Left ventricle myocardium inferior (tissue), 1 donor: ENCODE data around the gene MYG1. TPM values are rescaled to one million over a fixed set of nuclear protein-coding genes. Genes with fewer than 3 reads are reported as not detected.
A peak's percentile ranks its signal among the peaks of the same experiment; 100 is the strongest.

Source experiments
- DNase-seq: peaks from one replicate; pipeline ENCODE4 v3.0.0-alpha.2; 2020
- H3K27ac ChIP-seq: fragments of 200-600 bp; replicated peaks from 2 replicates; pipeline ENCODE4 v1.8.0; 2021
- H3K27me3 ChIP-seq: fragments of 200-600 bp; 2 replicates; pipeline ENCODE4 v1.8.0; 2021; ENCODE audit warnings: low read depth
- H3K36me3 ChIP-seq: fragments of 200-600 bp; 2 replicates; pipeline ENCODE4 v1.8.0; 2021
- H3K4me1 ChIP-seq: fragments of 200-600 bp; 2 replicates; pipeline ENCODE4 v1.8.0; 2021
- H3K4me3 ChIP-seq: fragments of 200-600 bp; 2 replicates; pipeline ENCODE4 v1.8.0; 2021; ENCODE audit warnings: mild to moderate bottlenecking, moderate library complexity
- H3K9me3 ChIP-seq: fragments of 200-600 bp; replicated peaks from 2 replicates; pipeline ENCODE4 v1.8.0; 2021
- CTCF ChIP-seq: fragments of 200-600 bp; IDR thresholded peaks from 2 replicates; pipeline ENCODE4 v1.8.0; 2021; ENCODE audit warnings: antibody characterized with exemption, mild to moderate bottlenecking, borderline replicate concordance
- intact Hi-C: fragments of 100-400 bp; cut with micrococcal nuclease; formaldehyde crosslinking; loops from one replicate; pipeline ENCODE4 v1.11.0; 2022
- total RNA-seq: library from RNA; stranded (reverse); fragmentation: NEBNext Ultra II Directional; extraction: Animal tissue kit (Norgen Biotek cat#: 25700); gene quantifications from one replicate; pipeline ENCODE4 v1.2.1, GENCODE V29; 2021
- donor health status: DM: no; HTN: yes; CAD: no; lungs with severe emphysema.

The MYG1 gene
- total RNA-seq, 1 donor from 2014 or later: 34.8 TPM

DNA sequence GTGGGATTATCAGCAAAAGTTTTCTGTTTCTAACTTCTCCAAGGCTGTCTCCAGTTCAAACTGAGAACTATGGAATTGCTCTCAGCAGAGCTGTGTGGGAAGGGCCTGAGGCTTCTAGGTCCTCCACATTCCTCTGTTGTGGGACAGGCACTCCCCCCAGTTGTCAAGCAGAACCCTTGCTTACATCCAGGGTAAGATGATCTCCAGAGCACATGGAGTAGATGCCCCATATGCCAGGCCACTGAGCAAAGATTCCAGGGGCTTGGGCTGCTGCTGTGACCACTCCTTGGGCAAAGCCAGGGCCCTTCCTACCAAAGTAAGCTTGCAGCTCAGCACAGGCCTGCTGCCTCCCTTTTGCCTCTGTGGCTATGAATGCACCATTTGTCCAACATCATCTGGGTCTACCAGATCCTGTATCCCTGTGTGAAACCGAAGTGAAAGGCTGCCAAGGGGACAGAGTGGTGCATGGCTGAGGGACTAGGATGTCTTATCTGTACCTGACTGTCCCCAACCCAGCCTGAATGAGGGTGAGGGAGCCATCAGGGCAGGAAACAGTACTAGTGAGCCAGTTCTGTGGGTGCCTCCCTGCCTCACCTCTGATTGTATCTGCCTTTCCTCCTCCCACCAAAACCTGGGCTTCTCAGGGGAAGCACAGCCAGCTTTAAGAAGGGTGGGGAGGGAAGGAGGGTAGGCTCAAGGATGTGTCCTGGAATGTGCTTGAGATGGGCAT lies 44.5 kb upstream of the MYG1 start:
- intact Hi-C loops: no loop called here
- no peak for DNase-seq
- Histone ChIP-seq H3K36me3 (peaks cover 24% of the 10 kb centered on the region), H3K27ac (no peak overlapping the region), H3K4me3 (no peak overlapping the region), H3K27me3 (no peaks in the 10 kb centered on the region), H3K4me1 (peaks cover 36% of the 10 kb centered on the region), H3K9me3 (no peaks in the 10 kb centered on the region)
- TF ChIP-seq CTCF: no peak

GRCh38 chr12:53255996-53256395 lies 43.5 kb upstream of the MYG1 start:
- Histone ChIP-seq H3K4me1 (peaks cover 31% of the 10 kb centered on the region), H3K9me3 (no peaks in the 10 kb centered on the region), H3K27me3 (no peaks in the 10 kb centered on the region), H3K4me3 (no peak overlapping the region), H3K36me3 (peaks cover 24% of the 10 kb centered on the region), H3K27ac (no peak overlapping the region)
- DNase-seq: no peak
- intact Hi-C loops: no loop called here
- no peak for TF ChIP-seq CTCF

- H3K9me3 ChIP-seq: no peaks in the 10 kb centered on the region
- no peak overlapping the region for H3K4me3 ChIP-seq
- peaks cover 4% of the 10 kb centered on the region for H3K4me1 ChIP-seq
- no peak for TF ChIP-seq CTCF
- DNase-seq: no peak
- H3K27me3 ChIP-seq: no peaks in the 10 kb centered on the region
- H3K36me3 ChIP-seq: peaks cover 14% of the 10 kb centered on the region
- intact Hi-C loops: no loop called here
- H3K27ac ChIP-seq: peak overlapping the region; percentile 44
These were observed 40.7 kb upstream of the MYG1 start for GRCh38 chr12:53258541-53259539.

DNA sequence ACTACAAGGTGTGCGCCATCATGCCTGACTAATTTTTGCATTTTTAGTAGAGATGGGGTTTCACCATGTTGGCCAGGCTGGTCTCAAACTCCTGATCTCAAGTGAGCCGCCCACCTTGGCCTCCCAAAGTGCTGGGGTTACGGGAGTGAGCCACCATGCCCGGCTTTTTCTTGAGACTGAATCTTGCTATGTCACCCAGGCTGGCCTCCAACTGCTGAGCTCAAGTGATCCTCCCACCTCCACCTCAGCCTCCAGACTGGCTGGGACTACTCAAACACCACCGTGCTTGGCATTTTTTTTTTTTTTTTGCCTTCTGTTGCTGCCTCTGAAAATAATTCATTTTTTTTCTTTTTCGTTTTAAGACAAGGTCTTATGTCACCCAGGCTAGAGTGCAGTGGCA lies 39.6 kb upstream of the MYG1 start:
- intact Hi-C loops: no loop called here
- H3K4me1 ChIP-seq: no peaks in the 10 kb centered on the region
- TF ChIP-seq CTCF: no peak
- H3K27ac ChIP-seq: no peak overlapping the region
- H3K9me3 ChIP-seq: no peaks in the 10 kb centered on the region
- no peaks in the 10 kb centered on the region for H3K27me3 ChIP-seq
- no peak for DNase-seq
- H3K4me3 ChIP-seq: no peak overlapping the region
- peaks cover 3% of the 10 kb centered on the region for H3K36me3 ChIP-seq

GRCh38 chr12:53265783-53266182 lies 33.7 kb upstream of the MYG1 start:
- Histone ChIP-seq H3K27me3 (no peaks in the 10 kb centered on the region), H3K36me3 (no peaks in the 10 kb centered on the region), H3K27ac (no peak overlapping the region), H3K9me3 (no peaks in the 10 kb centered on the region), H3K4me3 (no peak overlapping the region), H3K4me1 (peaks cover 15% of the 10 kb centered on the region)
- intact Hi-C loops: no loop called here
- no peak for TF ChIP-seq CTCF
- no peak for DNase-seq
